ENCODE measurements around the gene TTC32. TPM values are rescaled to one million over a fixed set of nuclear protein-coding genes. Genes with fewer than 3 reads are reported as not detected.
"Not testable (repeated sequence)": the region's sequence is repeated elsewhere in the genome, so short reads cannot be mapped to it uniquely, and the experiment has no call there.

The TTC32 gene
- total RNA-seq, 2 donors from 2014 or later, result 9.0 to 9.3 TPM

DNA sequence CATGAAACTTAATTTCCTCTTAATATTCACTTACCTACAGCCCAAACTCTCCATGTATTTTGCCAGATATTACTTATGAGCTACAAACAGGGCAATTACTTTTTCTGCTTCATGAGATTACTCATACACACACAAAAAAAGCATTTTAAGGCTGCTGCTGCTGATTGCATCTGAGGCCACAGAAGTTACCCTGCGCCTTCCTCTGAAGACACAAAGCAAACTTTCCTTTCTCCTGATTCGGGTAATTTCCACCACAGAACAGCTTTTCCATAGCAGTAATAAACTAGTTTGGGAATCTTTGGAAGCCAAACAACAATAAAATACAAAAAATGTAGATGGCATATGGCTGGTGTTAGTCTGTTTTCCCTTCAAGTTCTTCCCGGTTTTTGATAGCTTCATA is 6.2 kb downstream of the TTC32 start:
- intact Hi-C loops (cut with DNase I), result no loop called here
- Histone ChIP-seq H3K4me1 (peaks cover 4% of the 10 kb centered on the region), H3K27ac (no peak overlapping the region), H3K9me3 (no peaks in the 10 kb centered on the region), H3K27me3 (no peaks in the 10 kb centered on the region), H3K36me3 (no peaks in the 10 kb centered on the region), H3K9ac (ENCODE audit: low read depth in 2 of 2, low read length in 2 of 2) (no peak overlapping the region), H3K4me3 (no peak overlapping the region)
- TF ChIP-seq CTCF (IDR thresholded peaks at IDR 0.05), result no peak
- DNase-seq, result no peak

DNA sequence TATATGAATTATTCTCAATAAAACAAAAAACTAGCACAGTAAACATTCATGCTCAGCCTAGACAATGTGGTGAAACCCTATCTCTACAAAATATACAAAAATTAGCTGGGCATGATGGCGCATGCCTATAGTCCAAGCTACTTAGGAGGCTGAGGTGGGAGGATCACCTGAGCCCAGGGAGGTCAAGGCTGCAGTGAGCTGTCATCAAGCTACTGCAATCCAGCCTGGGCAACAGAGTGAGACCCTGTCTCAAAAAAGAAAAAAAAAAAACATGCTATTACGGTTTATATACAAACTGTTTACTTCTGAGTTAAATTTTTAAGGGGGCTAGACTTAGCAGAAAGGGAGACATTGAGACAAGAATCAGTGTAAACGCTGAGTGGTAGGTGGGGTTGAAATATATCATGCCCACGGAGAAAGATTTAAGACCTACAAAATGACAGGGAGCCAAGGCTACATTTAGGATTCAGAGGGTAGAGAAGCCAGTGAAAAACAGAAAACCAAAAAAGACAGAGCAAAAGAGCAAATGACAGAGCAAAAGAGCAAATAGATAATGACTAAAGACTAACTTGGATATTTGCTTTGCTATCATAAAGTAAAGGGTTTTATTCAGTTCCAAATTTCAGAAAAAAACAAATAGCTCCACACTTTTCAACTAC is 7.5 kb downstream of the TTC32 start:
- H3K4me1 ChIP-seq, result no peaks in the 10 kb centered on the region
- no peak for TF ChIP-seq CTCF (IDR thresholded peaks at IDR 0.05)
- H3K27ac ChIP-seq, result no peak overlapping the region
- no peaks in the 10 kb centered on the region for H3K27me3 ChIP-seq
- H3K4me3 ChIP-seq, result no peak overlapping the region
- H3K36me3 ChIP-seq, result no peaks in the 10 kb centered on the region
- H3K9ac ChIP-seq (ENCODE audit: low read depth in 2 of 2, low read length in 2 of 2), result no peak overlapping the region
- no peaks in the 10 kb centered on the region for H3K9me3 ChIP-seq
- no peak for DNase-seq
- intact Hi-C loops (cut with DNase I), result no loop called here

DNA sequence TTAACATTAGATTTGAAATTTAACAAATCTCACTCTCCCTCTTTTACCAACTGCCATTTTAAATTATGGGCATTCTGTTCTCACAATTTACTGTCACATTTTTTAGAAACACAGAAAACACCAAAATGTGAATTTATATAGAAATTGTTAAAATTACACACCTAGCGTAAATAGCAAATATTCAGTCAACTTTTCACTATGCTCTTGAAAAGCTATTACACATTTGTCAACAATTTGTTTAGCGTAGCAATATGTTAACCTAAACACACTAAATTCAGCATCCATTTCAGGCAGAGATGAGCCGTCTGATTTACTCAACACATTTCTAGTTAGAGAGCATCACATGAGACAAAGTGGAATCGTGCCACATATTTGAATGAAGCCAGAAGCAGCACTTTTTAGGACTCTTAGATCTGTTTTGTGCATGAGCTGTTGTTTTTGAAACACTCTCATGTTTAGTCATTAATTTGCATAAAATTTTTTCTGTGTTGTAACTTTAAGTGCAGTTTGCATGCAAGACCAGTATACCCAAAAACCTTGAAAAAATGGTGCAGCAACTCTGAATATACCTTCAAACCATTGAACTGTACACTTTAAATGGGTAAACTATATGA is 8.2 kb downstream of the TTC32 start:
- H3K4me3 ChIP-seq, result no peak overlapping the region
- no peaks in the 10 kb centered on the region for H3K36me3 ChIP-seq
- no peaks in the 10 kb centered on the region for H3K27me3 ChIP-seq
- TF ChIP-seq CTCF (IDR thresholded peaks at IDR 0.05), result no peak
- H3K9me3 ChIP-seq, result no peaks in the 10 kb centered on the region
- DNase-seq, result no peak
- intact Hi-C loops (cut with DNase I), result no loop called here
- no peaks in the 10 kb centered on the region for H3K4me1 ChIP-seq
- H3K27ac ChIP-seq, result no peak overlapping the region
- H3K9ac ChIP-seq (ENCODE audit: low read depth in 2 of 2, low read length in 2 of 2), result no peak overlapping the region

DNA sequence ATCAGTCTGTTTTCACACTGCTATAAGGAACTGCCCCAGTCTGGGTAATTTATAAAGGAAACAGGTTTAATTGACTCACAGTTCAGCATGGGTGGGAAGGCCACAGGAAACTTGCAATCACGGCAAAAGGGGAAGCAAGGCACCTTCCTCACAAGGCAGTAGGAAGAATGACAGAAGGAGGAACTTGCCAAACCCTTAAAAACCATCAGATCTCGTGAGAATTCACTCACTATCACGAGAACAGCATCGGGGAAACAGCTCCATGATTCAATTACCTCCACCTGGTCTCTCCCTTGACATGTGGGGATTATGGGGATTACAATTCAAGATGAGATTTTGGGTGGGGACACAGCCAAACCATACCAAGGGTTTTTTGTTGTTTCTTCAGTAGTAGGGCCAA is 9.8 kb downstream of the TTC32 start:
- H3K4me1 ChIP-seq; DNase-seq; intact Hi-C loops (cut with DNase I): not testable (repeated sequence)

DNA sequence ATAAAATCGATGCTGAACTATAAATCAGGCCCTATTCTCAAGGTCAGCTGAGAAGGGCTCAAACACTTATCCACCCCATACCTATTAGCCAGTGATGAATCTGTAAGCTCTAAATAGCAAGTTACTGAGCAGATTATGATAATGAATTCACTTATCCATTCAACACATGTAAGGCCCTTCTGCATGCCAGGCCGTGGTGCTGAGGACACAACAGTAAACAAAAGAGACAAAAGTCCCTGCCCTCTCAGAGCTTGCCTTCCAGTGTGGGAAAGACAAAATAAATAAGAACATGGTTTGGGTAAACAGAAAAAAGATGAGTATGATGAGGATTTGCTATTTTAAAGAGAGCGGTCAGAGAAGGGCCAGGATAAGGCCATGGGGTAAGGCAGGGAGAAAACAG is 11.7 kb downstream of the TTC32 start:
- Histone ChIP-seq H3K36me3 (no peaks in the 10 kb centered on the region), H3K27me3 (no peaks in the 10 kb centered on the region), H3K9ac (ENCODE audit: low read depth in 2 of 2, low read length in 2 of 2) (no peak overlapping the region), H3K4me3 (no peak overlapping the region), H3K9me3 (no peaks in the 10 kb centered on the region), H3K4me1 (no peaks in the 10 kb centered on the region), H3K27ac (no peak overlapping the region)
- no peak for DNase-seq
- intact Hi-C loops (cut with DNase I), result no loop called here
- no peak for TF ChIP-seq CTCF (IDR thresholded peaks at IDR 0.05)

More for the DNA sequence above, 9.8 kb downstream of the TTC32 start:
- H3K27me3 ChIP-seq; H3K9ac ChIP-seq (ENCODE audit: low read depth in 2 of 2, low read length in 2 of 2); H3K27ac ChIP-seq; H3K9me3 ChIP-seq; H3K36me3 ChIP-seq; H3K4me3 ChIP-seq: not testable (repeated sequence)

DNA sequence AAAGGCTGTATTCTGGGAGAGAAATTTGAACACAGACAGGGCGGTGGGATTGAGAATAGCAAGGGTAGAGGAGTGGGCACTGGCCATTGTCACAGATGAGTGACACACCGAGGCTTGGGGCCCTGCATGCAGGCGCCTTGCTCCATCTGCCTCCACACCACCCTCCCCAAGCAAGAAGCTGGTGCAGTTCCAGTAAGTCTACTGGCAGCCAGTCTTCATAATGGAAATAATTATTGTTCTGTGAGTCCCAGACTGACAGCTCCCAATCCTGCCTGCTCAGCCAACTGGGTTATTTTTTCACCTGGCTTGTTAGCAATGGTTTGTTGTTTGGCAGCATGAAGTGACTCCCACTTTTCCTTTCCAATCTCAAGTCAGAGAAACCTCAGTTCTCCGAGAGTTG is 13.0 kb downstream of the TTC32 start:
- no peaks in the 10 kb centered on the region for H3K9me3 ChIP-seq
- H3K27me3 ChIP-seq, result no peaks in the 10 kb centered on the region
- DNase-seq, result no peak
- no peak overlapping the region for H3K9ac ChIP-seq (ENCODE audit: low read depth in 2 of 2, low read length in 2 of 2)
- no peak for TF ChIP-seq CTCF (IDR thresholded peaks at IDR 0.05)
- H3K4me1 ChIP-seq, result no peaks in the 10 kb centered on the region
- intact Hi-C loops (cut with DNase I), result no loop called here
- H3K27ac ChIP-seq, result no peak overlapping the region
- H3K4me3 ChIP-seq, result no peak overlapping the region
- no peaks in the 10 kb centered on the region for H3K36me3 ChIP-seq

Data from colonic mucosa (tissue), 4 donors.